Osteoblast (primary cell): ENCODE data around the gene MOSMO. TPM values are rescaled to one million over a fixed set of nuclear protein-coding genes. Genes with fewer than 3 reads are reported as not detected.

Experiments used
- DNase-seq: peaks from one replicate; pipeline ENCODE4 v3.0.0; 2011; ENCODE audit warnings: low spot score, mixed read lengths; ENCODE audit not compliant: insufficient read length; ENCODE audit errors: missing footprints
- H2AFZ ChIP-seq: 2 replicates; pipeline ENCODE4 v1.6.0; 2011; ENCODE audit warnings: mild to moderate bottlenecking, low read length
- H3K27ac ChIP-seq: 2 replicates; pipeline ENCODE4 v1.5.1; 2011; ENCODE audit warnings: mild to moderate bottlenecking, low read depth, low read length, moderate library complexity
- H3K27me3 ChIP-seq: 2 replicates; pipeline ENCODE4 v1.6.0; 2012; ENCODE audit warnings: mild to moderate bottlenecking, control low read depth, inconsistent platforms, low read length, moderate library complexity; ENCODE audit not compliant: insufficient read depth
- H3K36me3 ChIP-seq: 2 replicates; pipeline ENCODE4 v1.5.1; 2011; ENCODE audit warnings: mild to moderate bottlenecking, low read length, control low read depth, moderate library complexity; ENCODE audit not compliant: insufficient read depth
- H3K4me1 ChIP-seq: 2 replicates; pipeline ENCODE4 v1.5.1; 2011; ENCODE audit warnings: mild to moderate bottlenecking, low read length, control low read depth, moderate library complexity; ENCODE audit not compliant: insufficient read depth
- H3K4me2 ChIP-seq: 2 replicates; pipeline ENCODE4 v1.6.0; 2011; ENCODE audit warnings: mild to moderate bottlenecking, low read length; ENCODE audit not compliant: insufficient read depth
- H3K4me3 ChIP-seq: fragments of 200-600 bp; sonication (generic); 3 replicates; pipeline ENCODE4 v1.5.1; 2012; ENCODE audit warnings: mild to moderate bottlenecking, low read length, inconsistent platforms; ENCODE audit not compliant: insufficient read depth
- H3K79me2 ChIP-seq: 2 replicates; pipeline ENCODE4 v1.6.0; 2012; ENCODE audit warnings: mild to moderate bottlenecking, low read length, control low read depth, inconsistent platforms; ENCODE audit not compliant: insufficient read depth
- H3K9me3 ChIP-seq: 2 replicates; pipeline ENCODE4 v1.5.1; 2011; ENCODE audit warnings: low read depth, low read length, control low read depth
- H4K20me1 ChIP-seq: 2 replicates; pipeline ENCODE4 v1.6.0; 2012; ENCODE audit warnings: mild to moderate bottlenecking, low read length, control low read depth; ENCODE audit not compliant: insufficient read depth
- CTCF ChIP-seq: IDR thresholded peaks from 2 replicates; pipeline ENCODE4 v1.5.1; 2011; ENCODE audit warnings: mild to moderate bottlenecking, low read depth, low read length, moderate library complexity; ENCODE audit errors: extremely low read depth
- total RNA-seq: library from RNA; depleted of rRNA; stranded (reverse); fragments of >200 nt; gene quantifications from 2 replicates; pipeline ENCODE4 v1.2.3, GENCODE V29; 2012

MOSMO gene
- total RNA-seq, 1 donor, result 15.2 TPM

- H3K79me2 ChIP-seq, result no peaks in the 10 kb centered on the region
- no peaks in the 10 kb centered on the region for H4K20me1 ChIP-seq
- H3K4me1 ChIP-seq, result no peaks in the 10 kb centered on the region
- no peak for TF ChIP-seq CTCF
- no peak for DNase-seq
- H3K4me2 ChIP-seq, result no peak overlapping the region
- no peak overlapping the region for H2AFZ ChIP-seq
- no peak overlapping the region for H3K4me3 ChIP-seq
- no peak overlapping the region for H3K27ac ChIP-seq
- H3K36me3 ChIP-seq, result no peaks in the 10 kb centered on the region
- no peaks in the 10 kb centered on the region for H3K9me3 ChIP-seq
- no peaks in the 10 kb centered on the region for H3K27me3 ChIP-seq
Measured at GRCh38 chr16:22132801-22133200, 124.9 kb downstream of the MOSMO start.

Other genes starting within 250 kb of the MOSMO start
- 42.7 and 77.5 TPM in 2 replicates for gene NPIPB4, start 150.4 kb upstream of the MOSMO start, total RNA-seq
- gene UQCRC2, start 54.8 kb upstream of the MOSMO start, total RNA-seq, result 157 and 166 TPM in 2 replicates
- not detected in 2 replicates for gene PDZD9, start 7.0 kb upstream of the MOSMO start, total RNA-seq
- under 0.01 and 0.36 TPM in 2 replicates for gene VWA3A, start 84.4 kb downstream of the MOSMO start, total RNA-seq
- not detected in 2 replicates for gene SDR42E2, start 154.4 kb downstream of the MOSMO start, total RNA-seq
- gene EEF2K, start 198.2 kb downstream of the MOSMO start, total RNA-seq, result 34.2 and 41.6 TPM in 2 replicates